Right atrium auricular region (tissue), 2 donors: ENCODE measurements around the gene AOPEP. TPM values are rescaled to one million over a fixed set of nuclear protein-coding genes. Genes with fewer than 3 reads are reported as not detected.

ENCODE experiments used
- DNase-seq: peaks from one replicate; pipeline ENCODE4 v3.0.0-alpha.2; 2019; ENCODE audit warnings: low spot score
- H3K27ac ChIP-seq, 2 donors: fragments of 200-600 bp; sonication (generic); 1 replicate in 1 of 2; 2 replicates in 1 of 2; pipeline ENCODE4 v1.5.1; 2016 to 2019
- H3K27me3 ChIP-seq, 2 donors: fragments of 200-600 bp; sonication (generic); one replicate each; pipeline versions ENCODE4 v1.5.1 to v1.6.0; 2017 to 2019
- H3K36me3 ChIP-seq: fragments of 200-600 bp; sonication (generic); one replicate; pipeline ENCODE4 v1.5.1; 2016
- H3K4me1 ChIP-seq, 2 donors: fragments of 200-600 bp; sonication (generic); one replicate each; pipeline versions ENCODE4 v1.5.1 to v1.6.0; 2017 to 2019
- H3K4me3 ChIP-seq, 2 donors: fragments of 200-600 bp; sonication (generic); 1 replicate in 1 of 2; 2 replicates in 1 of 2; pipeline ENCODE4 v1.5.1; 2017 to 2019; ENCODE audit warnings: mild to moderate bottlenecking in 1 of 2, moderate library complexity in 1 of 2
- H3K9me3 ChIP-seq, 2 donors: fragments of 200-600 bp; sonication (generic); one replicate each; pipeline ENCODE4 v1.5.1; 2019
- total RNA-seq, 2 donors: library from RNA; depleted of rRNA; stranded (reverse); fragments of >200 nt; gene quantifications; one replicate each; pipeline ENCODE4 v1.1.0, GENCODE V29; 2016
- TF ChIP-seq, protein P1 (sequence below), 2 donors: fragments of 200-600 bp; sonication (generic); IDR thresholded peaks; one replicate each; pipeline ENCODE4 v1.5.1; 2019; ENCODE audit warnings: antibody characterized with exemption in 2 of 2

AOPEP gene
- total RNA-seq, 2 donors from 2014 or later: 262 to 314 TPM

DNA sequence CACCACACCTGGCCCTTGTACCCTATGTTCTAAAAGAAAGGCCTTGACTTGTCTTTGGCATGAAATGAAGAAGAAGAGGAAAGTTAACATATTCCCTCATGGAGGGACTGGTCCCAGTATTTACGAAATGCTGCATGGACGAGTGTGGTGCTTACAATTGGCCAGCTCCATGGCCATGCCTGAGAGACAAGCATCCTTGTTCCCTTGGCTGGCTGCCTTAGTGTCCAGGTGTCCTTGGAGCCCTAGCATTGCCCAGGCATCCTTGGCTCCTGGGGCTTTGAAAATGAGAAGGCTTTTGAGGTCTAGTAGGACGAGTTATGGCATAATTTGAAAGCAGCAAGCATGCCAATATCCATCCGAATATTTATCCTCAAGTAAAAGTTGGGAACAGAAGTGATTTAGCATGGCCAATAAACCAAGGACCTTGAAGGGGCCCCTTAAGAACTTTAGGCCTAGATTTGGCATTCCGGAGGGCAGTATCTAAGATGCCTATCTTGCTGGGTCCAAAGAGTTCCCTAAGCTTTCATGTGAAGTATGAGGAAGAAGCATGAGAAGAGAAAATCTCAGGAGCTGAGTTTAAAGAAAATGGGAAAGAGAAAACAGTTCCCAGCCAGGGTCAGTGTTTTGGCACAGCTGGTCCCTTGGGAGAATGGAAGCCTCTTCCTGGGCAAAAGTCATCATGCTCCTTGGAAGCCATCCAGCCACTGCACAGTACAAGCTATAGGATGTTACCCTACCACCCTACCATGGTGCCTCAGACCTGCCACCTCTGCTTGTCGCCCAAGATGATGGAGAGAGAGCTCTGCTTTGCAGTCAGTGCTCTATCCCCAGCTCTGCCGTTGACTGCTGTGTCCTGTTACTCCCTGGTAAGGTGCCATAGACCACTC lies 91.0 kb downstream of the AOPEP start:
- Histone ChIP-seq H3K9me3 (no peaks in the 10 kb centered on the region), H3K27ac (peak overlapping the region; percentile 58 to 67), H3K27me3 (no peaks in the 10 kb centered on the region), H3K36me3 (no peaks in the 10 kb centered on the region), H3K4me3 (no peak overlapping the region), H3K4me1 (peaks cover 0 to 41% of the 10 kb centered on the region in 2 donors)
- TF ChIP-seq, protein P1, sequence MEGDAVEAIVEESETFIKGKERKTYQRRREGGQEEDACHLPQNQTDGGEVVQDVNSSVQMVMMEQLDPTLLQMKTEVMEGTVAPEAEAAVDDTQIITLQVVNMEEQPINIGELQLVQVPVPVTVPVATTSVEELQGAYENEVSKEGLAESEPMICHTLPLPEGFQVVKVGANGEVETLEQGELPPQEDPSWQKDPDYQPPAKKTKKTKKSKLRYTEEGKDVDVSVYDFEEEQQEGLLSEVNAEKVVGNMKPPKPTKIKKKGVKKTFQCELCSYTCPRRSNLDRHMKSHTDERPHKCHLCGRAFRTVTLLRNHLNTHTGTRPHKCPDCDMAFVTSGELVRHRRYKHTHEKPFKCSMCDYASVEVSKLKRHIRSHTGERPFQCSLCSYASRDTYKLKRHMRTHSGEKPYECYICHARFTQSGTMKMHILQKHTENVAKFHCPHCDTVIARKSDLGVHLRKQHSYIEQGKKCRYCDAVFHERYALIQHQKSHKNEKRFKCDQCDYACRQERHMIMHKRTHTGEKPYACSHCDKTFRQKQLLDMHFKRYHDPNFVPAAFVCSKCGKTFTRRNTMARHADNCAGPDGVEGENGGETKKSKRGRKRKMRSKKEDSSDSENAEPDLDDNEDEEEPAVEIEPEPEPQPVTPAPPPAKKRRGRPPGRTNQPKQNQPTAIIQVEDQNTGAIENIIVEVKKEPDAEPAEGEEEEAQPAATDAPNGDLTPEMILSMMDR (IDR thresholded peaks at IDR 0.05): no peak
- no peak for DNase-seq

DNA sequence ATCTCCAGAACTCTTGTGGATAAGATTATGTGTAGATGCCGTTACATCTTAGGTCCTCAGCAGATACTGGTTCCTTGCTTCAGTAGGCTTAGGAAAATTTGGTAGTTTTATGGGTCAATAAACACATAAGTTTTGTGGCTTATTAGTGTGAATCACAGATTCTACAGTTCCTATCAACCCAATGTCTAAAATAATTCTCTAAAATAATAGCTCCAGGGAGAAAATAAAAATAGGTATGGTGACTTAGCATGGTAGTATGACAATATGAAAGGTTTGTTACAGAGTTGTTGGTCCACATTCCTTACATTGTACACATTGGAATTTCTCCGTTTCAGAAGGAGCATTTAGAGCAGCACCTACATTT lies 91.7 kb downstream of the AOPEP start:
- peaks cover 0 to 41% of the 10 kb centered on the region in 2 donors for H3K4me1 ChIP-seq
- no peaks in the 10 kb centered on the region for H3K9me3 ChIP-seq
- DNase-seq: no peak
- peak overlapping the region; percentile 58 to 67 for H3K27ac ChIP-seq
- no peaks in the 10 kb centered on the region for H3K27me3 ChIP-seq
- H3K4me3 ChIP-seq: no peak overlapping the region
- H3K36me3 ChIP-seq: no peaks in the 10 kb centered on the region
- TF ChIP-seq, protein P1 (IDR thresholded peaks at IDR 0.05): no peak

- Histone ChIP-seq H3K27me3 (no peaks in the 10 kb centered on the region), H3K9me3 (no peaks in the 10 kb centered on the region), H3K36me3 (no peaks in the 10 kb centered on the region), H3K4me1 (peaks cover 0 to 47% of the 10 kb centered on the region in 2 donors), H3K4me3 (no peak overlapping the region), H3K27ac (peak overlapping the region; percentile 58 to 67)
- TF ChIP-seq, protein P1 (IDR thresholded peaks at IDR 0.05): no peak
- DNase-seq: no peak
Observed at GRCh38 chr9:94819161-94819687, 92.7 kb downstream of the AOPEP start.

- H3K27ac ChIP-seq: peak overlapping the region; percentile 40 to 60
- peaks cover 0 to 58% of the 10 kb centered on the region in 2 donors for H3K4me1 ChIP-seq
- H3K27me3 ChIP-seq: no peaks in the 10 kb centered on the region
- TF ChIP-seq, protein P1 (IDR thresholded peaks at IDR 0.05): no peak
- no peaks in the 10 kb centered on the region for H3K36me3 ChIP-seq
- H3K9me3 ChIP-seq: no peaks in the 10 kb centered on the region
- no peak for DNase-seq
- no peak overlapping the region for H3K4me3 ChIP-seq
Observed at GRCh38 chr9:94821098-94821887, 94.8 kb downstream of the AOPEP start.

- H3K4me1 ChIP-seq: peaks cover 0 to 62% of the 10 kb centered on the region in 2 donors
- no peaks in the 10 kb centered on the region for H3K9me3 ChIP-seq
- peak overlapping the region; percentile 40 to 60 for H3K27ac ChIP-seq
- no peaks in the 10 kb centered on the region for H3K36me3 ChIP-seq
- H3K4me3 ChIP-seq: no peak overlapping the region
- H3K27me3 ChIP-seq: no peaks in the 10 kb centered on the region
- TF ChIP-seq, protein P1 (IDR thresholded peaks at IDR 0.05): no peak
- no peak for DNase-seq
Observed at GRCh38 chr9:94822273-94822672, 95.8 kb downstream of the AOPEP start.
